ENCODE results near the gene SYT2.
"Not testable (repeated sequence)": the region's sequence is repeated elsewhere in the genome, so short reads cannot be mapped to it uniquely, and the experiment has no call there.

SYT2 gene

DNA sequence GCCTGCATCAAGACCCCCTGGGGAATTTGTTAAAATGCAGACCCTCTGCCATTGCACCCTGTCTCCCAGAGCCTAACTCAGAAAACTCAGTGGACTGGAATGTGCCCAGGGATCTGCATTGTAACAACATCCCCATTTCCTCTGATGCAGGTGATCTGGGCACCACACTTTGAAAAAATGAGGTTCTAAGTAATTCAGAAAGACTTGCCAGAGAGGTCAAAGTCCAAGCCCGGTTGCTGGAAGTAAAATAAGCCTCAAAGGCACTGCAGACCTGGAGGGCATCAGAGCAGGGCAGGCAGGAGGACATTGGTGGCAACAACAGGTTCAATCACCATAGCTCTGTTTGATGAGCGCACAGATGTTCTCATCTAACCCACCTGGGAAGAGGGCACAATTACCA lies 90.7 kb downstream of the SYT2 start:
- no peak for DNase-seq

DNA sequence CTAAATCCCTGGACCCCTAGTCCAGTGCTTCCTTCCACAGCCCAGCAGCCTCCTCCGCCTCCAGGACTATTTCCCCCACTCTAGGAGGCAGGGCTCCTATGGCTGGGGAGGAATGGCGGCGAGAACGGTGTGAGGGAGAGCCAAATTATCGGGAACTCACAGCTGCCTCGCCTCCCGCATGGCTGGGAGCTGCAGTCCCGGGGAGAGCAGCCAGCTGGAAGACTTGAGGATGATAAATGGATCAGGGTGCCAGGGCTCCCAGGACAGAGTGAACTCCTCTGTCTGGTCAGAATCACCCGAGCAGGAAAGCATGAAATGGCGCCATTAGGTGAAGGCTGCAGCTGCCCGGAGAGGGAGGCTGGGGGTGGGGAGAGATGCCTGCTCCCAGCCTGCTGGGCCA lies 91.2 kb downstream of the SYT2 start:
- DNase-seq, result not testable (repeated sequence)

GRCh38 chr1:202616355-202616915 lies 93.8 kb downstream of the SYT2 start:
- no peak for DNase-seq

DNA sequence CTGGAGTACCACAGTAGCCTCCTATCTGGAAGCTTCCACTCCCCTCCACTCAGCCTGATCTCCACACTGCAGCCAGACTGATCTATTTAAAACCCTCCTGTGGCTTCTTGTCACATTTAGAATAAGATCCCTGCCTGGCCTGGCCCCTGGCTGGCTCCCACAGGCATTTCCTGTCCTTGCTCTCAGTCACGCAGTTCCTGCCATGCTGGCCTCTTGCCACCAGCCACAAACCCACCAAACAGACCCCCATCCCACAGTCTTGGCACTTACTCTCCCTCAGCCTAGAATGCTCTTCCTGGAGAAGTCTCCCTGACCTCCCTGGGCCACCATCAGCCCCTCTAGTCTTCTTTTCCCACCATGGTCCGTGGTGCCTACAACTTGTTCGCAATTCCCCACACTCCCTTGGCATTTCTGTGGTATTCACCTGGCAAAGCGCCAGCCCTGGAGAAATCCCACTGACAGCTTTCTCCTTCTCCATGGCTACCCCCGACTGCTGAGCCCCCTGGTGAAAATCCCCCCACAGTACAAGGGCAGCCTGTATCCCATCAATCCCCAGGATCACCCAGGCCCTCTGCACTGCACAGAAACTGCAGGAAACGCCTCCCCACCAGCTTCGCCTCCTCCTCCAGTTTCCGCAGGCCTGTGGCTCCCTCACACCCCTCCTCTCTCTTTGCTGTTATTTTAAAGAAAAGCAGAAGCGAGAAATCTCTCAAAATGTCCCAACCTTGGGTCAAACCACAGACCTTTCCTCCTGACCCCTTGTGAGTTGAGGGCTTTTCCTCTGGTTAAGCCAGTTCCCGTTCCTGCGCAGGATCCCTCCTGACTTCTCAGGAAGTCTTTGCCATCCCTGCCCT lies 94.5 kb downstream of the SYT2 start:
- peak; percentile 80 for DNase-seq

- not testable (repeated sequence) for DNase-seq
Measured at GRCh38 chr1:202615208-202615500, 95.1 kb downstream of the SYT2 start.

GRCh38 chr1:202614363-202615207 lies 95.7 kb downstream of the SYT2 start:
- not testable (repeated sequence) for DNase-seq

GRCh38 chr1:202613571-202613970 lies 96.7 kb downstream of the SYT2 start:
- no peak for DNase-seq

GRCh38 chr1:202612036-202612435 lies 98.2 kb downstream of the SYT2 start:
- DNase-seq, result not testable (repeated sequence)

DNA sequence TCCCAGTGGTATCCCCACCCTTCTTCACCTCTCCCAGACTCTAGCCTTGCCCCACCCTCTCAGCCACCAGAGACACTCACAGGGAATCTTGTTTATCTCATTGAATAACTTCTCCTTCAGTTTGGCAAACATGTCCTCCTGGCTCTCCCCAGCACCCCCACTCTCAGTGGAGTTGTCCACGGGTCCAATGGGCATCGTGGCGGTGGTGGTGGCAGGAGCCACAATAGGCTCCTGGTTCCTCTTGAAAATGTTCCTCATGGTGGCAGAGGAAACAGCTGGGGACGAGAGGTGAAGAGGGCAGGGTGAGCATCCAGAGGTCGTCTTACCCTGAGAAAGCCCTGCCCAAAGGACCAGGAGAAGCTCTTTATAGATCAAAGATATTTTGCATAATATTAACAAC lies 104.7 kb downstream of the SYT2 start:
- DNase-seq, result no peak

DNA sequence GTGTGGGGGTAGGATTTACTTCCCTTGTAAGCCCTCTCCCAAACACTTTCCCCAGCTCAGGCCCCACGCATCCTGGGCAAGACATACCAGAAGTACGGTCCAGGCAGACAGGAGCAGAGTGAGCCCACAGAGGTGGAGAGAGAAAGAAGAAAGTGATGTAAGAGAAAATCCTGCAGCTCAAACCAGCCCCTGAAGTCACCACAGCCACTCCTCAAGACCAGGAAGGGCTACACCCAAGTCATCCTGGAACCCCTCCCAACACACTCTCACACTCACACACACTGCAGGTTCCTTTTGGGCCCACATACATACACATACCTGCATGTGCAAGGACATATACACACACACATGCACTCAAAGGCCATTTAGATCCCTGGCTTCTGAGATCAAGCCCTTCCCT lies 106.8 kb downstream of the SYT2 start:
- DNase-seq, result no peak

DNA sequence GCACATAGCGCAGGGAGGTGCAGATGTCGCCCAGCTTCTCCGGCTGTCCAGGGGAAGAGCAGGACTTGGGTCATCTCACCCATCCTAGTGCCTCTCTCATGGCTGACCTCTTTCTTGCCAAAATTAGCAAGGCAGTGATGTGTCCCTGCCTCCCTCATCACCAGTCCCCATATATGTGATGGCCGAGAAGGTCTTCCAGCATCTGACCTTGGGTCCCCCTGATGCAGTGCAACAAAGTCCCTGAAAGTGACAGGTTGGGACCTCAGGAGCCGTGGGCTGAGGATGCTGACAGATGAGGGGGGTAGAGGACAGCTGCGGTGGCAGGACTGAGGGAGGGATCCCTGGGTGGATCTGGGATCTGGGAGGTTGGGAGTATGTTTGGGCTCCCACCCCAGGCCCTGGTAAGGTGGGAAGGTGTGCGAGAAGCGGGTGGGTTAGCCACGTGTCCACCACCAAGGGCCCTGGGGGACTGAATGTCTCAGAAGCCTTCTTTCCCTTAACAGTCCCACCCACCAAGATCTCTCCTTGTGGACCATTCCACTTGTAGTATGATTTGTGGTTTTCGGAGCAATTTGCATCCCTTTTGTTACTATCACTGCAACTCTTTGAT lies 109.7 kb downstream of the SYT2 start:
- no peak for DNase-seq

DNA sequence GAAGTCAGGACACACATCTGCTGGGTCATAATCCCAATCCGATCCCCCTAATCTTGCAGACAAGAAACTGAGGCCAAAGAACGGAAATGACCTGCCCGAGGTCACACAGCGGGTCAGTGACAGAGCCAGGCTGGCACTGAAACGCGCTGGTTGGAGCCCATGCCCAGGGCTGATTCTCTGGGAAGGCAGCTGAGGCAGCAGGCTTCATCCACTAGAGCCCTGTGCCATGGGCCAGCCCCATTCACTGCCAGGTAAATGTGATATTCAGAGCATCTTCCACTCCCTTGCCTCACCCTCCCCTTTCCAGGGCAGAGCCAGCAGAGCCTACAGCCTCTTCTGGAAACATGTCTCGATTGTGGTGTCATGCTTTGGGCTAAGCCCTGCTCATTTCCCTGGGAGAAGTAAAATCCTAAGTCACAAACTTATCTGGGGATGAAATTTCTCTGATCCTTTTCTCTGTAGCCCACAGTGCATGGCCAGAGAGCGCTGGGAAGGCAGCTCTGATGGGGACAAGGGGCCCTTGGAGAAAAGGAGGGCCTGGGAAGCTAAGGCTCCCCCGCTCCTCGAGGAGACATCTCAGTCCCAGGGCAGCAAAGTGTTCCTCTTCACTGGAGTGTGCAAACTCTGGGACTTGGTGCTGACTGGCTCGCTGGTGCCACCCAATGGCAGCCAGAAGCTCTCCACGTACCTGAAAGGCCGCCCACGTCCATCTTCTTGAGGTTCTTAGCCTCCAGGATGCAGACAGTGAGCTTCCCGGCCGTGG lies 110.4 kb downstream of the SYT2 start:
- DNase-seq, result peak; percentile 83

GRCh38 chr1:202597090-202597761 lies 113.0 kb downstream of the SYT2 start:
- no peak for DNase-seq

DNA sequence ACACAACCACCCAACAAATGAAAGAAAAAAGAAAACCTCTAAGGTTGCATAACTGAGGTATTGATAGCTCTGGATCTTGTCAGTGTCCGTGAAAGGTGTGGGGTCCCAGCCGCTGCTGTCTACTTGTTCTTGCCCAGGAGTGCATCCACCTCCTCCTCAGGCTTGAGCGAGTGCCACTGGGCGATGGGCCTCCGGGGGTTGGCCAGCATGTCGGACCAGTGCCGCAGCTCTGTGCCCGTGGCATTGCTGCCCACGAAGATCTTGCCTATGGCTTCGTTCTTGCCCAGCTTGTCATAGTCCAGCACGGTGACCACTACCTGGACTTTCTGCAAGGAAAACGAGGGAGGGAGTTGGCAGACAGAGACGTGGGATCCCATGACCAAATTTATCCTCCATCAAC lies 113.6 kb downstream of the SYT2 start:
- DNase-seq, result no peak

DNA sequence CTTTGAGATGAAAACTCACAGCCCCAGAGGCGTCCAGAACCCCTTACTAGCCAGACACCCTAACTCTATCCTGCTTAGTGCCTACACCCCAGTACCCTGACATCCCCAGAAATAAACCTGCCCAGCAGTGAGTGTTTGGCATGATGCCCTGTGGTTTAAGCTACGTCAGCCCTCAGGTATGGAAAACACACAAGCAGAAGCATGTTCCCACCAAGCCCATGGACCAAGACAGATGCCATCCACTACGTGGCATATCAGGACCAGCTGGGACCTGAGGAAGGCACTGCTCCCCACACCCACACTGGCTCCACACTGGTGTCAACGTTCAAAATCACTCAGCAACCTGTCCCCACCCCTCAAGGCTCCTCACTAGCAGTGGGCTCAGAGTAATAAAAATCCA lies 116.4 kb downstream of the SYT2 start:
- peak; percentile 47 for DNase-seq

DNA sequence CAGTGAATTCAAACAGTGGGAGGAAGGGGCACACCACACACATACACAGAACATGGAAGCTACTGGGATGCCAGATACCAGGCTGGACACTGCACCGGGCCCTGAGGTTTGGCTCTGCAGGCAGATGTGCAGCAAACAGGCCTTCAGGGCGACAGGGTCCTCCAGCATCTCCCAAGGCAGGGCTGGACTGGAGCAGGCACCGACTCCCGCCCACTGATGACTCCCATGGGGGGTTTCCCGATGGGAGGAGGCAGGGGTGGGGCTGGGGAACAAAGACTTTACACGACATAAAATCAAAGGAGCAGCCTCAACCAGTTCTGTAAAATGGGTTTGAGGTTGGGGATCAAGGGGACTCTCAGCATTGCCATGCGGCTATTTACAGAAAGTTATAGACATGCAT lies 118.1 kb downstream of the SYT2 start:
- peak; percentile 25 for DNase-seq

DNA sequence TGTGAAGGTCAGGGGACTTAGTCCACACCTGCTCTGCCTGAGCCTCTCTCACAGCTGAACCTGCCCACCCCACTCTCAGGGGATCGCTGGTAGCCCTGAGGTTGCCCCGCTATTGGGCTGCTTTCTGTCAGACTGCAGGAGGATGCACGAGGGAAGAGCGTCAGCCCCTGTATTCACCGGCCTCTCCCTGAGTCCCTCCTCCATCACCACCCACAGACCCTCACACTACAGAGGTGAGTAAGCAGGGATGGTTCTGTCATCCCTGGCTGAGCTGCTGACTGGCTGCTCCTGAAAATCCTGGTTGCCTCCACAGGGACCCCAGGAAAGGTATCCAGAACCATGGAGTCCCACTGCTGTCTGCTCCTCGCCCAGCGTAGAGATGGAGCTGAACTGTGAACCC lies 118.7 kb downstream of the SYT2 start:
- DNase-seq, result no peak

DNA sequence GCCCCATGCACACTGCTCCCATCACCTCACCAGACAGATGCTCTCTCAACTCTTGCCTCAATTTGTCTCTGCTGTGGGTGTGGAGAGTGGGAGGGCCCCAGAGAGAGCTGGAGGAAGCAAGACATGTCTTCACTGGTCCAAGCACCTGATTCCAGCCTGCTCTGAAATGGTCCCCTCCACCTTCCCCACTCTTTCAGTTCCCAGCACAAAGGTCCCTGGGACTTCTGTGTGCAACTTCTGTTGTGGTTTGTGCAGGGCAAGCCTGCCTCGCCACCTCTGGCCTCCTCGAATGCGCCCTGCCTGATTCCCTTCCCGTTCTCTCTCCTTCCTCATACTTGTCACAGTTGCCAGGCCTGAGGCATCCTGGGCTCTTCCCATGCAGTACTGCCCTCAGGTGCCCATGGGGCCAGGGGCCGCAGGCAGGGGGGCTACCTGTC lies 119.3 kb downstream of the SYT2 start:
- DNase-seq, result no peak

GRCh38 chr1:202590126-202590525 lies 120.1 kb downstream of the SYT2 start:
- DNase-seq, result no peak

DNA sequence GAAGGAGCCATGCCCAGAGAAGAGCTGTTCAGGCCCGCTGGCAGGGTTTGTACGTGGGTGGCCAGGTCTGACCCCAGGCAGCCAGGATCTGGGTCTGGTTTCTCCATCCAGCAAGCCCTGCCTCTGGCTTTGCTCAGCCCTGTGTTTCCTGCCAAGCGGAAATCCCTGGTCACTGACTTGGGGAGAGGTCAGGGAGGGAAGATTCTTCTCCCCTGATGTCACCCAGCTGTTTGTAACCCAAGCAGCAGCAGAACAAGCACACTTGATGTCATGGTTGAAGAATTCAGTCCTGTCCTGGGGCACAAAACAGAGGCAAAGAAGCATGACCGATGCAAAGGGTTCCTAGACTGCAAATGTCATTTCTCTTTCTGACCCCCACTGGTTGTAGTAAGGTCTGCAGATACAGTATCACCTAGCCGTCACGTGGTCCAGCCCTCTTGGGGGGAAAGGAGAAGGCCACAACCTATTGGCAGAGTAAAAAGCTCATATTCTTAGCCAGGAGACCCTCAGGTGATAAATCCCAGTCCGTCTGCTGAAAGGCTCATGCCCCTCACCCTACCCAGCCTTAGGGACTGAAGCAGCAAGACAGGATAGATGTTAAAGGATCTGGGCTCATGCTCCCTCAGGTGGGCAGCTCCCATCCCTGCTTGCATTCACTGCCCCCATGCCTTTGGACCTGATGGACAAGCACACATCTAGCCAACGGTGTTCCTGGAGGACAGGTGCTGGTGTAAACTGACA lies 120.9 kb downstream of the SYT2 start:
- DNase-seq, result peak; percentile 100

GRCh38 chr1:202588503-202589189 lies 121.6 kb downstream of the SYT2 start:
- no peak for DNase-seq

All from EL (cell line).